ENCODE measurements around the gene AGO3.

The AGO3 gene

DNA sequence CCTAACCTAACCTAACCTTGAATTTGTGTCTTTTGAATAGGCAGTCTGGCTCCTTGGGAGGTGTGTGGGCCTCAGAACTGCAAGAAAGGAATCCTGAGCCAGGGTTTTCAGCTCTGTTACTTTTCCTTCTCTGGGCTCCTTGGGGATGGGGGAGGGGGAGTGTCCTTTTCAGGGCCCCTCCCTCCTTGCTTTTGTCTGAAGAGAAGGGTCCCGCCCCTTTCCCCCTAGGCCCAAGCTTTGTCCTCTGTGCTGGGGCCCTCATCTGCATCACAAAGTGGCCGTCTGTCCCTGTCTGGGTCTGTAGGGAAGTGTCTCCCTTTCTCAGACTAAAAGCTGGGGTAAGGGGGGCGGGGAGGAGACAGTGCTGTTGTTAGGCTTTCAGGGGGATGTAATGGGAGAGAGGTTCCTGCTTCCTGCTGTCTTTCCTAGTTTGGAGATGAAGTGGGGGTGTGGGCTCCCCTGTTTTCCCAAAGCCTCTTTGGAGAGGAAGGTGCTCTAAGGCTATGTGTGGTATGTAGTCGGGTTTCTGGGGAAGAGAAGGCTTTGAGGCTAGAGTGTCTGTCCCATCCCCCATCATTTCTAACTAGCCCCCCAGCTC is 44.8 kb upstream of the AGO3 start:
- peak overlapping the region; percentile 41; the same call in 1 of the 2 replicates for H3K4me2 ChIP-seq (ENCODE audit: low read length)

GRCh38 chr1:35886577-35887431 is 44.1 kb upstream of the AGO3 start:
- Histone ChIP-seq H4K20me1 (ENCODE audit: insufficient read depth, low read length) (no peaks in the 10 kb centered on the region), H3K4me2 (ENCODE audit: low read length) (peak overlapping the region; percentile 41; the same call in 1 of the 2 replicates), H3K9ac (ENCODE audit: low read length) (no peak overlapping the region; the same call in 1 of the 2 replicates)

More for the DNA sequence above, 44.8 kb upstream of the AGO3 start:
- Histone ChIP-seq H3K4me1 (ENCODE audit: insufficient read depth, low read length, severe bottlenecking) (peaks cover 34% of the 10 kb centered on the region), H4K20me1 (ENCODE audit: insufficient read depth, low read length) (no peaks in the 10 kb centered on the region), H3K9me2 (ENCODE audit: low read depth, low read length) (no peaks in the 10 kb centered on the region), H2AFZ (ENCODE audit: low read length) (no peak overlapping the region), H3K9me3 (ENCODE audit: low read length) (no peaks in the 10 kb centered on the region), H3K4me3 (ENCODE audit: low read depth, low read length, poor library complexity, severe bottlenecking) (no peak overlapping the region), H3K79me2 (ENCODE audit: insufficient read depth, low read length) (peaks cover 4% of the 10 kb centered on the region; the same call in 1 of the 2 replicates), H3F3A (ENCODE audit: insufficient read depth, low read length) (peaks cover 4% of the 10 kb centered on the region; the same call in 1 of the 2 replicates), H3K27me3 (ENCODE audit: insufficient read depth, low read length) (no peaks in the 10 kb centered on the region), H3K27ac (ENCODE audit: low read depth, low read length, poor library complexity, severe bottlenecking) (peak overlapping the region; percentile 58), H3K9ac (ENCODE audit: low read length) (no peak overlapping the region), H3K36me3 (ENCODE audit: insufficient read depth, low read length) (peaks cover 20% of the 10 kb centered on the region; the same call in 1 of the 2 replicates)
- no peak for TF ChIP-seq CTCF (IDR thresholded peaks at IDR 0.05; ENCODE audit: low read length)
- TF ChIP-seq EZH2 (IDR thresholded peaks at IDR 0.05; ENCODE audit: borderline replicate concordance, low read length) = no peak

GRCh38 chr1:35887508-35887907 is 43.4 kb upstream of the AGO3 start:
- Histone ChIP-seq H4K20me1 (ENCODE audit: insufficient read depth, low read length) (no peaks in the 10 kb centered on the region), H3K9ac (ENCODE audit: low read length) (no peak overlapping the region; the same call in 1 of the 2 replicates), H3K9me2 (ENCODE audit: low read depth, low read length) (no peaks in the 10 kb centered on the region), H3K4me2 (ENCODE audit: low read length) (0 out of 2 replicates have a peak overlapping the region, but pooled peaks have one; percentile 41), H3K9me3 (ENCODE audit: low read length) (no peaks in the 10 kb centered on the region), H3K79me2 (ENCODE audit: insufficient read depth, low read length) (peaks cover 4% of the 10 kb centered on the region; the same call in 1 of the 2 replicates), H3K27ac (ENCODE audit: low read depth, low read length, poor library complexity, severe bottlenecking) (peak overlapping the region; percentile 58), H3K4me1 (ENCODE audit: insufficient read depth, low read length, severe bottlenecking) (peaks cover 32% of the 10 kb centered on the region), H3K4me3 (ENCODE audit: low read depth, low read length, poor library complexity, severe bottlenecking) (no peak overlapping the region), H3F3A (ENCODE audit: insufficient read depth, low read length) (peaks cover 4% of the 10 kb centered on the region; the same call in 1 of the 2 replicates), H3K36me3 (ENCODE audit: insufficient read depth, low read length) (peaks cover 29% of the 10 kb centered on the region), H2AFZ (ENCODE audit: low read length) (no peak overlapping the region), H3K27me3 (ENCODE audit: insufficient read depth, low read length) (no peaks in the 10 kb centered on the region)
- TF ChIP-seq EZH2 (IDR thresholded peaks at IDR 0.05; ENCODE audit: borderline replicate concordance, low read length) (no peak), CTCF (IDR thresholded peaks at IDR 0.05; ENCODE audit: low read length) (no peak)

More at GRCh38 chr1:35886577-35887431, 44.1 kb upstream of the AGO3 start:
- Histone ChIP-seq H3K4me3 (ENCODE audit: low read depth, low read length, poor library complexity, severe bottlenecking) (no peak overlapping the region), H2AFZ (ENCODE audit: low read length) (no peak overlapping the region), H3K4me1 (ENCODE audit: insufficient read depth, low read length, severe bottlenecking) (peaks cover 34% of the 10 kb centered on the region), H3K9me2 (ENCODE audit: low read depth, low read length) (no peaks in the 10 kb centered on the region), H3K79me2 (ENCODE audit: insufficient read depth, low read length) (peaks cover 4% of the 10 kb centered on the region; the same call in 1 of the 2 replicates), H3K27me3 (ENCODE audit: insufficient read depth, low read length) (no peaks in the 10 kb centered on the region), H3K27ac (ENCODE audit: low read depth, low read length, poor library complexity, severe bottlenecking) (peak overlapping the region; percentile 58), H3K36me3 (ENCODE audit: insufficient read depth, low read length) (peaks cover 22% of the 10 kb centered on the region), H3F3A (ENCODE audit: insufficient read depth, low read length) (peaks cover 4% of the 10 kb centered on the region; the same call in 1 of the 2 replicates), H3K9me3 (ENCODE audit: low read length) (no peaks in the 10 kb centered on the region)
- TF ChIP-seq CTCF (IDR thresholded peaks at IDR 0.05; ENCODE audit: low read length) (no peak), EZH2 (IDR thresholded peaks at IDR 0.05; ENCODE audit: borderline replicate concordance, low read length) (no peak)
